IMR-90 (cell line): ENCODE data around the gene THOC6. TPM values are rescaled to one million over a fixed set of nuclear protein-coding genes. Genes with fewer than 3 reads are reported as not detected.

Experiments
- USF2 ChIP-seq: fragments of 150-350 bp; IDR thresholded peaks from 2 replicates; pipeline ENCODE4 v1.6.1; 2017; ENCODE audit warnings: mild to moderate bottlenecking, antibody characterized with exemption, low read length, low read depth
- polyA plus RNA-seq, 3 experiments: library from polyadenylated mRNA; depleted of rRNA; stranded (reverse); fragments of >200 nt; gene quantifications; 2 replicates each; pipeline ENCODE4 v1.2.3, GENCODE V29; 2012; ENCODE audit warnings: low replicate concordance in 1 of 3
- total RNA-seq: library from RNA; depleted of rRNA; stranded (reverse); fragments of >200 nt; gene quantifications from 2 replicates; pipeline ENCODE4 v1.2.3, GENCODE V29; 2012

The THOC6 gene
- total and polyA plus RNA-seq, 2 of the 4 experiments (the other 2 are of a cell fraction), result 16.8 to 23.1 TPM

GRCh38 chr16:3029491-3030221 is 5.8 kb downstream of the THOC6 start (continued):
- TF ChIP-seq USF2, result no peak
